MM.1S (cell line): ENCODE data around the gene ATG4B.

Experiments
- DNase-seq: peaks from one replicate; pipeline ENCODE4 v3.0.0-alpha.2; 2015
- H2AFZ ChIP-seq: fragments of 300-600 bp; sonication (generic); 2 replicates; pipeline ENCODE4 v1.6.0; 2016; ENCODE audit warnings: antibody characterized with exemption, low read length
- H3F3A ChIP-seq: fragments of 300-600 bp; sonication (generic); 2 replicates; pipeline ENCODE4 v1.6.1; 2016; ENCODE audit warnings: mild to moderate bottlenecking, antibody characterized with exemption, low read length, moderate library complexity, mixed read lengths; ENCODE audit not compliant: insufficient read depth
- H3K27ac ChIP-seq: fragments of 300-600 bp; sonication (generic); 2 replicates; pipeline ENCODE4 v1.5.1; 2016; ENCODE audit warnings: mild to moderate bottlenecking, low read length
- H3K27me3 ChIP-seq: fragments of 300-600 bp; sonication (generic); replicated peaks from 2 replicates; pipeline ENCODE4 v1.6.0; 2016; ENCODE audit warnings: low read length; ENCODE audit not compliant: insufficient read depth
- H3K36me3 ChIP-seq: fragments of 300-600 bp; sonication (generic); replicated peaks from 2 replicates; pipeline ENCODE4 v1.6.1; 2016; ENCODE audit warnings: mild to moderate bottlenecking, low read length, mixed read lengths; ENCODE audit not compliant: insufficient read depth
- H3K4me1 ChIP-seq: fragments of 300-600 bp; sonication (generic); 2 replicates; pipeline ENCODE4 v1.6.1; 2016; ENCODE audit warnings: low read length, mixed read lengths
- H3K4me2 ChIP-seq: fragments of 300-600 bp; sonication (generic); 2 replicates; pipeline ENCODE4 v1.6.0; 2016; ENCODE audit warnings: low read depth, low read length
- H3K4me3 ChIP-seq: fragments of 300-600 bp; sonication (generic); 2 replicates; pipeline ENCODE4 v1.5.1; 2016; ENCODE audit warnings: low read length, mixed read lengths
- H3K79me2 ChIP-seq: fragments of 300-600 bp; sonication (generic); 2 replicates; pipeline ENCODE4 v1.6.1; 2016; ENCODE audit warnings: mixed run types, low read length, mixed read lengths
- H3K9ac ChIP-seq: fragments of 300-600 bp; sonication (generic); 2 replicates; pipeline ENCODE4 v1.6.1; 2016; ENCODE audit warnings: low read length, mixed read lengths
- H3K9me2 ChIP-seq: fragments of 300-600 bp; sonication (generic); replicated peaks from 2 replicates; pipeline ENCODE4 v1.6.1; 2016; ENCODE audit warnings: mild to moderate bottlenecking, low read length, mixed read lengths; ENCODE audit not compliant: insufficient read depth
- H3K9me3 ChIP-seq: fragments of 300-600 bp; sonication (generic); replicated peaks from 2 replicates; pipeline ENCODE4 v1.6.1; 2016; ENCODE audit warnings: mild to moderate bottlenecking, low read length, mixed read lengths; ENCODE audit not compliant: insufficient read depth
- H4K20me1 ChIP-seq: fragments of 300-600 bp; sonication (generic); 2 replicates; pipeline ENCODE4 v1.6.1; 2016; ENCODE audit warnings: mild to moderate bottlenecking, low read length, moderate library complexity, mixed read lengths; ENCODE audit not compliant: insufficient read depth
- CTCF ChIP-seq: fragments of 300-600 bp; sonication (generic); IDR thresholded peaks from 2 replicates; pipeline ENCODE4 v1.5.1; 2016; ENCODE audit warnings: antibody characterized with exemption, low read length, mixed read lengths
- EZH2 ChIP-seq: fragments of 300-600 bp; sonication (generic); optimal IDR thresholded peaks from 2 replicates; pipeline ENCODE3; 2017; ENCODE audit warnings: low read depth, mild to moderate bottlenecking, antibody characterized with exemption, low read length, mixed read lengths
- EZH2phosphoT487 ChIP-seq: fragments of 300-600 bp; sonication (generic); IDR thresholded peaks from 2 replicates; pipeline ENCODE4 v1.6.1; 2018; ENCODE audit warnings: antibody characterized with exemption, low read length

The ATG4B gene

GRCh38 chr2:241615041-241615440 lies 22.5 kb upstream of the ATG4B start:
- Histone ChIP-seq H3K27ac (no peak overlapping the region), H3K79me2 (peaks cover 39% of the 10 kb centered on the region), H3K27me3 (no peaks in the 10 kb centered on the region), H2AFZ (no peak overlapping the region), H3K4me2 (no peak overlapping the region), H3F3A (no peaks in the 10 kb centered on the region), H3K9ac (no peak overlapping the region), H3K4me3 (no peak overlapping the region), H3K9me3 (no peaks in the 10 kb centered on the region), H3K36me3 (no peaks in the 10 kb centered on the region), H3K9me2 (no peaks in the 10 kb centered on the region), H3K4me1 (no peaks in the 10 kb centered on the region), H4K20me1 (no peaks in the 10 kb centered on the region)
- TF ChIP-seq EZH2phosphoT487 (no peak), EZH2 (no peak), CTCF (no peak)
- DNase-seq = no peak

- Histone ChIP-seq H3K9me2 (no peaks in the 10 kb centered on the region), H3K4me1 (no peaks in the 10 kb centered on the region), H3K4me2 (no peak overlapping the region), H3K79me2 (peaks cover 37% of the 10 kb centered on the region), H4K20me1 (no peaks in the 10 kb centered on the region), H3K27ac (no peak overlapping the region), H3K27me3 (no peaks in the 10 kb centered on the region), H3K9ac (no peak overlapping the region), H3K4me3 (no peak overlapping the region), H2AFZ (no peak overlapping the region), H3K9me3 (no peaks in the 10 kb centered on the region), H3F3A (no peaks in the 10 kb centered on the region), H3K36me3 (no peaks in the 10 kb centered on the region)
- TF ChIP-seq CTCF = no peak
- no peak for TF ChIP-seq EZH2
- TF ChIP-seq EZH2phosphoT487 = no peak
- no peak for DNase-seq
These were observed 21.9 kb upstream of the ATG4B start for GRCh38 chr2:241615522-241616052.

GRCh38 chr2:241616168-241617125 lies 21.0 kb upstream of the ATG4B start:
- Histone ChIP-seq H3K4me2 (no peak overlapping the region), H3K4me3 (no peak overlapping the region), H3K79me2 (peaks cover 35% of the 10 kb centered on the region), H3K27me3 (no peaks in the 10 kb centered on the region), H3F3A (no peaks in the 10 kb centered on the region), H3K9ac (no peak overlapping the region), H3K4me1 (no peaks in the 10 kb centered on the region), H3K9me3 (no peaks in the 10 kb centered on the region), H3K9me2 (no peaks in the 10 kb centered on the region), H4K20me1 (no peaks in the 10 kb centered on the region), H3K36me3 (no peaks in the 10 kb centered on the region), H2AFZ (no peak overlapping the region), H3K27ac (no peak overlapping the region)
- no peak for DNase-seq
- TF ChIP-seq EZH2 (no peak), CTCF (no peak), EZH2phosphoT487 (no peak)
